Body of pancreas (tissue), 4 donors: ENCODE data around the gene SNRNP48. TPM values are rescaled to one million over a fixed set of nuclear protein-coding genes. Genes with fewer than 3 reads are reported as not detected.

Source experiments
- ATAC-seq: fragments of 150-250 bp; one replicate; pipeline ENCODE4 v1.9.1; 2016
- DNase-seq, 4 donors: peaks; one replicate each; pipeline ENCODE4 v3.0.0-alpha.2; 2019
- H3K27ac ChIP-seq, 4 donors: fragments of 200-600 bp; sonication (generic); 1 replicate in 3 of 4; 2 replicates in 1 of 4; pipeline versions ENCODE4 v1.5.1 to v1.6.1; 2016 to 2019; ENCODE audit warnings: mild to moderate bottlenecking in 1 of 4, mixed read lengths in 1 of 4, moderate library complexity in 1 of 4
- H3K27me3 ChIP-seq, 2 donors: fragments of 200-600 bp; sonication (generic); one replicate each; pipeline ENCODE4 v1.6.0; 2016; ENCODE audit warnings: mild to moderate bottlenecking in 1 of 2
- H3K36me3 ChIP-seq, 2 donors: fragments of 200-600 bp; sonication (generic); replicated peaks in 1 of 2; 2 replicates each; pipeline ENCODE4 v1.5.1; 2016; ENCODE audit warnings: low read depth in 2 of 2; ENCODE audit not compliant: insufficient read depth in 1 of 2
- H3K4me1 ChIP-seq: fragments of 200-600 bp; sonication (generic); one replicate; pipeline ENCODE4 v1.6.0; 2016
- H3K4me3 ChIP-seq, 2 donors: fragments of 200-600 bp; sonication (generic); 1 replicate in 1 of 2; 2 replicates in 1 of 2; pipeline ENCODE4 v1.5.1; 2016 to 2019
- H3K9me3 ChIP-seq, 3 donors: fragments of 200-600 bp; sonication (generic); 1 replicate in 2 of 3; 2 replicates in 1 of 3; pipeline ENCODE4 v1.5.1; 2016
- CTCF ChIP-seq, 7 experiments: fragments of 450-650 bp in 4 of 7; fragments of 200-600 bp in 3 of 7; sonication (generic) in 3 of 7; IDR thresholded peaks; one replicate each; pipeline ENCODE4 v1.5.1; 2016 to 2019; ENCODE audit warnings: antibody characterized with exemption in 7 of 7
- POLR2A ChIP-seq, 3 donors: fragments of 450-650 bp; IDR thresholded peaks; one replicate each; pipeline ENCODE4 v1.6.1; 2016; ENCODE audit warnings: antibody characterized with exemption in 3 of 3, mild to moderate bottlenecking in 2 of 3
- WGBS, 2 donors: methylation state at CpG; one replicate each; pipeline ENCODE4 v1.1.5; 2017; 5-methylcytosine and 5-hydroxymethylcytosine counted together
- intact Hi-C: fragments of 100-400 bp; cut with DNase I; formaldehyde crosslinking; loops from one replicate; pipeline ENCODE4 v1.15.1; 2023
- total RNA-seq, 2 donors: library from RNA; depleted of rRNA; stranded (reverse); fragments of >200 nt; gene quantifications; one replicate each; pipeline ENCODE4 v1.1.0, GENCODE V29; 2016

SNRNP48 gene
- total RNA-seq, 2 donors from 2014 or later, result 8.6 to 18.7 TPM

- Histone ChIP-seq H3K9me3 (no peaks in the 10 kb centered on the region), H3K4me1 (peaks cover 93% of the 10 kb centered on the region), H3K27ac (peak overlapping the region in 2 of 4 donors; percentile 99), H3K4me3 (no peak overlapping the region), H3K36me3 (no peaks in the 10 kb centered on the region), H3K27me3 (no peaks in the 10 kb centered on the region)
- 19 to 30% methylated on average over 2 of the region's 2 CpGs for WGBS, 2 donors
- intact Hi-C loops, result no loop called here
- DNase-seq (no peak), ATAC-seq (no peak)
- TF ChIP-seq POLR2A (IDR thresholded peaks at IDR 0.05), result no peak
- no peak for TF ChIP-seq CTCF (IDR thresholded peaks at IDR 0.05)
Measured at GRCh38 chr6:7550433-7550801, 39.6 kb upstream of the SNRNP48 start.

- intact Hi-C loops, result no loop called here
- peaks cover 0 to 4% of the 10 kb centered on the region in 2 donors for H3K36me3 ChIP-seq
- DNase-seq (no peak), ATAC-seq (no peak)
- no peak for TF ChIP-seq POLR2A (IDR thresholded peaks at IDR 0.05)
- TF ChIP-seq CTCF (IDR thresholded peaks at IDR 0.05), result no peak
- no peak overlapping the region for H3K4me3 ChIP-seq
- H3K4me1 ChIP-seq, result peaks cover 53% of the 10 kb centered on the region
- H3K27me3 ChIP-seq, result no peaks in the 10 kb centered on the region
- H3K9me3 ChIP-seq, result no peaks in the 10 kb centered on the region
- peak overlapping the region in 3 of 4 donors; percentile 71 to 81 (median 74) for H3K27ac ChIP-seq
- 55 to 59% methylated on average over 6 of the region's 6 CpGs for WGBS, 2 donors
Measured at GRCh38 chr6:7554533-7555275, 35.3 kb upstream of the SNRNP48 start.

- ATAC-seq (no peak), DNase-seq (no peak)
- H3K4me3 ChIP-seq, result no peak overlapping the region
- H3K4me1 ChIP-seq, result peaks cover 53% of the 10 kb centered on the region
- TF ChIP-seq POLR2A (IDR thresholded peaks at IDR 0.05), result no peak
- no peak for TF ChIP-seq CTCF (IDR thresholded peaks at IDR 0.05)
- H3K36me3 ChIP-seq, result peaks cover 0 to 4% of the 10 kb centered on the region in 2 donors
- intact Hi-C loops, result no loop called here
- WGBS, 2 donors, result 70 to 77% methylated on average over 11 of the region's 11 CpGs
- no peak overlapping the region for H3K27ac ChIP-seq
- H3K9me3 ChIP-seq, result no peaks in the 10 kb centered on the region
- no peaks in the 10 kb centered on the region for H3K27me3 ChIP-seq
Measured at GRCh38 chr6:7555671-7556070, 34.3 kb upstream of the SNRNP48 start.

GRCh38 chr6:7556394-7557106, 33.4 kb upstream of the SNRNP48 start:
- ATAC-seq (no peak), DNase-seq (no peak)
- Histone ChIP-seq H3K4me1 (peaks cover 48% of the 10 kb centered on the region), H3K4me3 (no peak overlapping the region), H3K9me3 (no peaks in the 10 kb centered on the region), H3K27ac (no peak overlapping the region), H3K27me3 (no peaks in the 10 kb centered on the region), H3K36me3 (peaks cover 0 to 4% of the 10 kb centered on the region in 2 donors)
- WGBS, 2 donors, result 87 to 92% methylated on average over 12 of the region's 12 CpGs
- intact Hi-C loops, result no loop called here
- TF ChIP-seq CTCF (IDR thresholded peaks at IDR 0.05) (no peak), POLR2A (IDR thresholded peaks at IDR 0.05) (no peak)
